SJSA1 (cell line): Measurements from ENCODE around the gene ECI1. TPM values are rescaled to one million over a fixed set of nuclear protein-coding genes. Genes with fewer than 3 reads are reported as not detected.

Experiments used
- DNase-seq, 2 experiments: peaks; one replicate each; pipeline ENCODE4 v3.0.0-alpha.2; 2015 to 2020; ENCODE audit warnings: low spot score in 2 of 2, low read depth in 1 of 2
- H3K27ac ChIP-seq: fragments of 250-450 bp; sonication (Bioruptor Pico); 2 replicates; pipeline ENCODE4 v1.5.1; 2020; ENCODE audit warnings: mild to moderate bottlenecking, moderate library complexity
- H3K27me3 ChIP-seq: fragments of 250-450 bp; sonication (Bioruptor Pico); replicated peaks from 2 replicates; pipeline ENCODE4 v1.5.1; 2020; ENCODE audit warnings: mild to moderate bottlenecking, moderate library complexity
- H3K36me3 ChIP-seq: fragments of 250-450 bp; sonication (Bioruptor Pico); 2 replicates; pipeline ENCODE4 v1.5.1; 2020; ENCODE audit warnings: mild to moderate bottlenecking
- H3K4me1 ChIP-seq: fragments of 250-450 bp; sonication (Bioruptor Pico); replicated peaks from 2 replicates; pipeline ENCODE4 v1.6.1; 2021; ENCODE audit warnings: mild to moderate bottlenecking
- H3K4me3 ChIP-seq: fragments of 250-450 bp; sonication (Bioruptor Pico); 2 replicates; pipeline ENCODE4 v1.5.1; 2020; ENCODE audit warnings: mild to moderate bottlenecking
- H3K9me3 ChIP-seq: fragments of 250-450 bp; sonication (Bioruptor Pico); replicated peaks from 2 replicates; pipeline ENCODE4 v1.5.1; 2020; ENCODE audit warnings: mild to moderate bottlenecking
- total RNA-seq: library from RNA; depleted of rRNA; stranded (reverse); fragments of >200 nt; shearing (Covaris generic); gene quantifications from 2 replicates; pipeline ENCODE4 v1.2.3, GENCODE V29; 2014

Gene ECI1
- total RNA-seq, 1 experiment from 2014 or later: 80.2 TPM

- no peak for DNase-seq
- Histone ChIP-seq H3K9me3 (no peaks in the 10 kb centered on the region), H3K27ac (no peak overlapping the region), H3K4me1 (peaks cover 13% of the 10 kb centered on the region), H3K36me3 (peaks cover 77% of the 10 kb centered on the region), H3K4me3 (no peak overlapping the region), H3K27me3 (no peaks in the 10 kb centered on the region)
These were observed 21.6 kb downstream of the ECI1 start for GRCh38 chr16:2229632-2230250.

- no peaks in the 10 kb centered on the region for H3K27me3 ChIP-seq
- H3K36me3 ChIP-seq: peaks cover 72% of the 10 kb centered on the region
- no peak overlapping the region for H3K27ac ChIP-seq
- no peaks in the 10 kb centered on the region for H3K9me3 ChIP-seq
- no peak overlapping the region for H3K4me3 ChIP-seq
- peaks cover 19% of the 10 kb centered on the region for H3K4me1 ChIP-seq
- no peak for DNase-seq
These were observed 22.3 kb downstream of the ECI1 start for GRCh38 chr16:2229091-2229490.

- no peaks in the 10 kb centered on the region for H3K9me3 ChIP-seq
- H3K4me3 ChIP-seq: no peak overlapping the region
- H3K27ac ChIP-seq: no peak overlapping the region
- H3K36me3 ChIP-seq: peaks cover 68% of the 10 kb centered on the region
- DNase-seq: no peak
- H3K4me1 ChIP-seq: peaks cover 20% of the 10 kb centered on the region
- no peaks in the 10 kb centered on the region for H3K27me3 ChIP-seq
These were observed 23.1 kb downstream of the ECI1 start for GRCh38 chr16:2228161-2228824.

- H3K9me3 ChIP-seq: no peaks in the 10 kb centered on the region
- no peak overlapping the region for H3K27ac ChIP-seq
- no peak for DNase-seq
- H3K27me3 ChIP-seq: no peaks in the 10 kb centered on the region
- H3K4me1 ChIP-seq: peaks cover 20% of the 10 kb centered on the region
- H3K4me3 ChIP-seq: no peak overlapping the region
- peaks cover 55% of the 10 kb centered on the region for H3K36me3 ChIP-seq
These were observed 24.5 kb downstream of the ECI1 start for GRCh38 chr16:2226918-2227317.

- no peaks in the 10 kb centered on the region for H3K9me3 ChIP-seq
- H3K36me3 ChIP-seq: peaks cover 49% of the 10 kb centered on the region
- peaks cover 20% of the 10 kb centered on the region for H3K4me1 ChIP-seq
- no peak overlapping the region for H3K27ac ChIP-seq
- no peaks in the 10 kb centered on the region for H3K27me3 ChIP-seq
- peak in 1 of 2 experiments; percentile 45 for DNase-seq
- H3K4me3 ChIP-seq: no peak overlapping the region
These were observed 25.1 kb downstream of the ECI1 start for GRCh38 chr16:2226245-2226793.

GRCh38 chr16:2223942-2224486 is 27.4 kb downstream of the ECI1 start:
- H3K27me3 ChIP-seq: no peaks in the 10 kb centered on the region
- peak overlapping the region; percentile 25 for H3K27ac ChIP-seq
- peak overlapping the region; percentile 83 for H3K4me3 ChIP-seq
- H3K9me3 ChIP-seq: no peaks in the 10 kb centered on the region
- DNase-seq: no peak
- peaks cover 20% of the 10 kb centered on the region for H3K4me1 ChIP-seq
- peaks cover 29% of the 10 kb centered on the region for H3K36me3 ChIP-seq

- Histone ChIP-seq H3K36me3 (peaks cover 22% of the 10 kb centered on the region), H3K4me3 (peak within 1 kb of the TSS; percentile 83), H3K9me3 (no peaks in the 10 kb centered on the region), H3K27me3 (no peaks in the 10 kb centered on the region), H3K27ac (peak within 1 kb of the TSS; percentile 25), H3K4me1 (peaks cover 20% of the 10 kb centered on the region)
- DNase-seq: peak; percentile 97 to 100
These were observed 28.0 kb downstream of the ECI1 start, which contains the start of gene E4F1 for GRCh38 chr16:2223221-2223941. TSS of gene E4F1 (plus strand) at chr16:2223591. CDS start at chr16:2223614, 23 bp downstream.

- Histone ChIP-seq H3K36me3 (peaks cover 25% of the 10 kb centered on the region), H3K4me3 (no peak overlapping the region), H3K4me1 (peaks cover 17% of the 10 kb centered on the region), H3K27ac (no peak overlapping the region), H3K27me3 (no peaks in the 10 kb centered on the region), H3K9me3 (peaks cover 3% of the 10 kb centered on the region)
- no peak for DNase-seq
These were observed 35.1 kb downstream of the ECI1 start for GRCh38 chr16:2216330-2216729.

- DNase-seq: peak in 1 of 2 experiments; percentile 99
- peaks cover 3% of the 10 kb centered on the region for H3K9me3 ChIP-seq
- peaks cover 36% of the 10 kb centered on the region for H3K36me3 ChIP-seq
These were observed 36.7 kb downstream of the ECI1 start, which contains the start of gene PGP for GRCh38 chr16:2214719-2214968. TSS of gene PGP (minus strand) at chr16:2214840. CDS start at chr16:2214777, 63 bp downstream.

GRCh38 chr16:2213817-2214718 is 37.3 kb downstream of the ECI1 start:
- DNase-seq: no peak
- Histone ChIP-seq H3K27me3 (no peaks in the 10 kb centered on the region), H3K36me3 (peaks cover 42% of the 10 kb centered on the region), H3K9me3 (peaks cover 3% of the 10 kb centered on the region), H3K27ac (peak overlapping the region; percentile 56), H3K4me1 (peaks cover 17% of the 10 kb centered on the region), H3K4me3 (peak overlapping the region; percentile 99)

More at GRCh38 chr16:2214719-2214968, 36.7 kb downstream of the ECI1 start, which contains the start of gene PGP:
- H3K4me1 ChIP-seq: peaks cover 17% of the 10 kb centered on the region
- H3K4me3 ChIP-seq: peak within 1 kb of the TSS; percentile 99
- H3K27me3 ChIP-seq: no peaks in the 10 kb centered on the region
- peak within 1 kb of the TSS; percentile 60 for H3K27ac ChIP-seq

- H3K27me3 ChIP-seq: no peaks in the 10 kb centered on the region
- H3K36me3 ChIP-seq: peaks cover 56% of the 10 kb centered on the region
- peak overlapping the region; percentile 99 for H3K4me3 ChIP-seq
- peaks cover 3% of the 10 kb centered on the region for H3K9me3 ChIP-seq
- peaks cover 17% of the 10 kb centered on the region for H3K4me1 ChIP-seq
- H3K27ac ChIP-seq: no peak overlapping the region
- DNase-seq: no peak
These were observed 38.7 kb downstream of the ECI1 start for GRCh38 chr16:2212362-2213324.

GRCh38 chr16:2211923-2212347 is 39.5 kb downstream of the ECI1 start:
- Histone ChIP-seq H3K4me3 (no peak overlapping the region), H3K27ac (no peak overlapping the region), H3K36me3 (peaks cover 64% of the 10 kb centered on the region), H3K4me1 (peaks cover 17% of the 10 kb centered on the region), H3K27me3 (no peaks in the 10 kb centered on the region), H3K9me3 (peaks cover 3% of the 10 kb centered on the region)
- no peak for DNase-seq
